Psoas muscle (tissue), 8 donors: ENCODE data around the gene RBM12. TPM values are rescaled to one million over a fixed set of nuclear protein-coding genes. Genes with fewer than 3 reads are reported as not detected.
"Not testable (repeated sequence)": the region's sequence is repeated elsewhere in the genome, so short reads cannot be mapped to it uniquely, and the experiment has no call there.

ENCODE experiments used
- ATAC-seq, 4 donors: fragments of 200-7000 bp; cut with Tn5 transposase; one replicate each; pipeline ENCODE4 v1.9.1; 2020; ENCODE audit warnings: moderate library complexity in 3 of 4, mild to moderate bottlenecking in 2 of 4
- DNase-seq, 2 donors: peaks; one replicate each; pipeline ENCODE4 v3.0.0-alpha.2; 2020
- H3K27ac ChIP-seq: fragments of 200-600 bp; one replicate; pipeline ENCODE4 v1.8.0; 2022
- H3K27me3 ChIP-seq, 3 donors: fragments of 200-600 bp in 1 of 3; one replicate each; pipeline versions ENCODE4 v1.6.1 to v1.8.0; 2013 to 2022; ENCODE audit warnings: low read length in 2 of 3, mild to moderate bottlenecking in 2 of 3, moderate library complexity in 1 of 3; ENCODE audit not compliant: insufficient read depth in 3 of 3
- H3K36me3 ChIP-seq, 2 donors: fragments of 200-600 bp in 1 of 2; one replicate each; pipeline versions ENCODE4 v1.6.1 to v1.8.0; 2013 to 2022; ENCODE audit warnings: low read depth in 1 of 2, mild to moderate bottlenecking in 1 of 2, moderate library complexity in 1 of 2; ENCODE audit not compliant: insufficient read depth in 1 of 2
- H3K4me1 ChIP-seq: fragments of 200-600 bp; one replicate; pipeline ENCODE4 v1.8.0; 2022
- H3K4me3 ChIP-seq: fragments of 200-600 bp; one replicate; pipeline ENCODE4 v1.8.0; 2022; ENCODE audit warnings: mild to moderate bottlenecking
- H3K9me3 ChIP-seq: fragments of 200-600 bp; one replicate; pipeline ENCODE4 v1.8.0; 2022
- CTCF ChIP-seq: fragments of 200-600 bp; IDR thresholded peaks from one replicate; pipeline ENCODE4 v1.8.0; 2022; ENCODE audit warnings: antibody characterized with exemption
- WGBS, 3 donors: extraction: QIAGEN DNeasy Blood & Tissue Kit; methylation state at CpG; one replicate each; pipeline versions ENCODE4 v1.1.6 to v1.1.7; 2013; 5-methylcytosine and 5-hydroxymethylcytosine counted together
- intact Hi-C, 2 donors: fragments of 100-400 bp; cut with DNase I; formaldehyde crosslinking; loops; one replicate each; pipeline versions ENCODE4 v1.11.0 to v1.14.2; 2022
- long read RNA-seq, 2 donors: library from polyadenylated mRNA; unstranded; transcript quantifications; one replicate each; pipeline ENCODE4 v2.0.0, GENCODE V29; 2021
- polyA plus RNA-seq, 3 donors: library from polyadenylated mRNA; stranded (reverse); fragments of 200-250 nt; gene quantifications; one replicate each; pipeline ENCODE4 v1.2.3, GENCODE V29; 2013
- total RNA-seq, 4 donors: library from RNA; stranded (reverse); fragmentation: NEBNext Ultra II Directional in 2 of 4; extraction: Animal tissue kit (Norgen Biotek cat#: 25700) in 2 of 4; gene quantifications; one replicate each; pipeline versions ENCODE4 v1.2.1 to v1.2.4, GENCODE V29; 2021 to 2023
- donor health status: healthy with polysubstance abuse.
- donor health status: DM: no; HTN: no; CAD: no; lungs with moderate emphysema.
- donor health status: Bipolar disorder and iron deficiency.
- donor health status: healthy.
- donor health status: DM: yes; HTN: yes; CAD: no.
- donor health status: DM: no; HTN: no; CAD: no.
- donor health status: DM: no; HTN: no; CAD: no.
- donor health status: DM: yes; HTN: yes; CAD: no.

RBM12 gene
- 10 to 100 TPM; 20.8 to 61.5 (median 45.5) TPM for total RNA-seq
- 10 to 100 TPM in 1 of 3 donors, 1 to 10 TPM in 2; 5.3 to 22.5 (median 8.8) TPM for polyA plus RNA-seq
- long read RNA-seq, donor 1, full-length matches to known transcripts: 2 of 4 reads
- long read RNA-seq, donor 1, partial matches to known transcripts: 0 of 4 reads
- long read RNA-seq, donor 1, other reads (novel, unspliced or antisense): 2 of 4 reads
- long read RNA-seq, donor 2, full-length matches to known transcripts: 12 of 26 reads
- long read RNA-seq, donor 2, partial matches to known transcripts: 0 of 26 reads
- long read RNA-seq, donor 2, other reads (novel, unspliced or antisense): 14 of 26 reads

GRCh38 chr20:35664466-35665206 is at the start of gene RBM12, which contains the start of gene CPNE1:
Gene RBM12, minus strand, starts transcription at chr20:35664900. Its CDS starts 9,578 bp downstream, at chr20:35655322.
Gene CPNE1, minus strand, starts transcription at chr20:35664900. Its CDS starts 31,977 bp downstream, at chr20:35632923.
- Histone ChIP-seq H3K4me1 (peaks cover 34% of the 10 kb centered on the region), H3K27ac (peak within 1 kb of the TSS; percentile 98), H3K36me3 (peaks cover 0 to 21% of the 10 kb centered on the region in 2 donors), H3K27me3 (no peaks in the 10 kb centered on the region), H3K9me3 (no peaks in the 10 kb centered on the region), H3K4me3 (peak within 1 kb of the TSS; percentile 75)
- TF ChIP-seq CTCF: no peak
- intact Hi-C loops: loop anchor here (5.0 kb wide), 1 partner anchor 47 kb away; the partner anchor contains the start of gene SPAG4 (in 2 of the 2)
- DNase-seq (peak; percentile 93 to 96), ATAC-seq (peak; percentile 96 to 97 (median 96))
- 0 to 1% (median 1%) methylated on average over 48 to 61 of the region's 61 CpGs for WGBS, 3 donors

- 36 to 65% (median 51%) methylated on average over 4 of the region's 4 CpGs for WGBS, 3 donors
- Histone ChIP-seq H3K9me3 (no peaks in the 10 kb centered on the region), H3K27ac (no peak overlapping the region), H3K27me3 (no peaks in the 10 kb centered on the region), H3K36me3 (peaks cover 10 to 100% of the 10 kb centered on the region in 2 donors), H3K4me3 (no peak overlapping the region), H3K4me1 (peaks cover 63% of the 10 kb centered on the region)
- intact Hi-C loops: loop anchor here in 1 of 2 donors (10.0 kb wide), 1 partner anchor 59 kb away; no protein-coding TSS in a partner anchor
- no peak for TF ChIP-seq CTCF
- DNase-seq: no peak
- no peak for ATAC-seq
Observed at GRCh38 chr20:35714127-35714526, 49.4 kb upstream of the RBM12 start.

GRCh38 chr20:35713120-35713519 is 48.4 kb upstream of the RBM12 start:
- ATAC-seq: peak in 3 of 4 donors; percentile 6 to 22 (median 18)
- intact Hi-C loops: loop anchor here in 1 of 2 donors (10.0 kb wide), 1 partner anchor 58 kb away; no protein-coding TSS in a partner anchor
- not testable (repeated sequence) for DNase-seq, H3K4me3 ChIP-seq, H3K27me3 ChIP-seq, H3K9me3 ChIP-seq, H3K27ac ChIP-seq
- 74 to 84% (median 79%) methylated on average over 9 of the region's 9 CpGs for WGBS, 3 donors
- Histone ChIP-seq H3K4me1 (peaks cover 54% of the 10 kb centered on the region), H3K36me3 (peaks cover 11 to 100% of the 10 kb centered on the region in 2 donors)

- Histone ChIP-seq H3K4me1 (peaks cover 48% of the 10 kb centered on the region), H3K27me3 (no peaks in the 10 kb centered on the region), H3K4me3 (no peak overlapping the region), H3K36me3 (peaks cover 11 to 100% of the 10 kb centered on the region in 2 donors), H3K27ac (peak overlapping the region; percentile 28), H3K9me3 (no peaks in the 10 kb centered on the region)
- ATAC-seq: no peak
- WGBS, 3 donors: 48 to 78% (median 58%) methylated on average over 6 of the region's 6 CpGs
- TF ChIP-seq CTCF: no peak
- no peak for DNase-seq
- intact Hi-C loops: loop anchor here in 1 of 2 donors (10.0 kb wide), 1 partner anchor 57 kb away; no protein-coding TSS in a partner anchor
Observed at GRCh38 chr20:35711588-35712209, 47.0 kb upstream of the RBM12 start.
